OCI-LY3 (cell line): ENCODE data around the gene GFER.

Source experiments
- CTCF ChIP-seq: fragments of 200-600, 300-600 bp; sonication (generic); IDR thresholded peaks from 2 replicates; pipeline ENCODE4 v1.5.1; 2014; ENCODE audit warnings: antibody characterized with exemption, low read length, low read depth
- EZH2phosphoT487 ChIP-seq: fragments of 200-600 bp; shearing (Covaris generic); IDR thresholded peaks from 2 replicates; pipeline ENCODE4 v1.6.1; 2018; ENCODE audit warnings: antibody characterized with exemption, mixed run types, low read depth

- no peak for TF ChIP-seq CTCF
- TF ChIP-seq EZH2phosphoT487, result no peak
Measured at GRCh38 chr16:1965396-1966001, 18.5 kb upstream of the GFER start.
